ENCODE measurements around the gene TARDBP. TPM values are rescaled to one million over a fixed set of nuclear protein-coding genes. Genes with fewer than 3 reads are reported as not detected.
"Not testable (repeated sequence)": the region's sequence is repeated elsewhere in the genome, so short reads cannot be mapped to it uniquely, and the experiment has no call there.

The TARDBP gene
- total RNA-seq, 1 experiment from 2014 or later = 283 TPM

- Histone ChIP-seq H3K4me3 (ENCODE audit: low read depth, low read length, poor library complexity, severe bottlenecking) (no peak overlapping the region), H3K9me3 (ENCODE audit: low read depth, low read length, poor library complexity, severe bottlenecking) (no peaks in the 10 kb centered on the region), H3K27me3 (replicated peaks; ENCODE audit: insufficient read depth, low read depth, low read length, poor library complexity) (no peaks in the 10 kb centered on the region), H3K4me1 (ENCODE audit: insufficient read depth, low read length, poor library complexity, severe bottlenecking) (no peaks in the 10 kb centered on the region), H3K27ac (ENCODE audit: low read depth, low read length, poor library complexity, severe bottlenecking) (no peak overlapping the region), H3K36me3 (ENCODE audit: insufficient read depth, low read length, poor library complexity, severe bottlenecking) (no peaks in the 10 kb centered on the region)
- no TSS peak for BruUV-seq (replicated peaks)
- intact Hi-C loops (cut with micrococcal nuclease; ENCODE audit: unreplicated experiment) = no loop called here
- ChIA-PET CTCF (interaction anchor here (1.9 kb wide), 1 partner anchor 8 kb away, joined by 5 read pairs; no protein-coding TSS in a partner anchor), POLR2A (ENCODE audit: low non-redundant PET) (no interaction called here)
- no peak for DNase-seq (ENCODE audit: low spot score)
- TF ChIP-seq CTCF (conservative IDR thresholded peaks at IDR 0.05; ENCODE audit: low read depth, low read length) = no peak
These were observed 33.2 kb downstream of the TARDBP start for GRCh38 chr1:11045428-11046269.

- CTCF ChIA-PET = interaction anchor here (1.9 kb wide), 1 partner anchor 9 kb away, joined by 5 read pairs; no protein-coding TSS in a partner anchor
- no peaks in the 10 kb centered on the region for H3K27me3 ChIP-seq (replicated peaks; ENCODE audit: insufficient read depth, low read depth, low read length, poor library complexity)
- H3K27ac ChIP-seq (ENCODE audit: low read depth, low read length, poor library complexity, severe bottlenecking) = no peak overlapping the region
- intact Hi-C loops (cut with micrococcal nuclease; ENCODE audit: unreplicated experiment) = no loop called here
- H3K36me3 ChIP-seq (ENCODE audit: insufficient read depth, low read length, poor library complexity, severe bottlenecking) = no peaks in the 10 kb centered on the region
- no peaks in the 10 kb centered on the region for H3K4me1 ChIP-seq (ENCODE audit: insufficient read depth, low read length, poor library complexity, severe bottlenecking)
- H3K4me3 ChIP-seq (ENCODE audit: low read depth, low read length, poor library complexity, severe bottlenecking) = no peak overlapping the region
- DNase-seq (ENCODE audit: low spot score) = no peak
- BruUV-seq (replicated peaks) = no TSS peak
- POLR2A ChIA-PET (ENCODE audit: low non-redundant PET) = no interaction called here
- TF ChIP-seq CTCF (conservative IDR thresholded peaks at IDR 0.05; ENCODE audit: low read depth, low read length) = no peak
- no peak for TF ChIP-seq EZH2 (IDR thresholded peaks at IDR 0.05; ENCODE audit: borderline replicate concordance, low read depth, low read length, poor library complexity, severe bottlenecking)
- H3K9me3 ChIP-seq (ENCODE audit: low read depth, low read length, poor library complexity, severe bottlenecking) = no peaks in the 10 kb centered on the region
These were observed 33.8 kb downstream of the TARDBP start for GRCh38 chr1:11046270-11046566.

- Histone ChIP-seq H3K27ac (ENCODE audit: low read depth, low read length, poor library complexity, severe bottlenecking) (no peak within 1 kb of the TSS), H3K4me1 (ENCODE audit: insufficient read depth, low read length, poor library complexity, severe bottlenecking) (no peaks in the 10 kb centered on the region), H3K9me3 (ENCODE audit: low read depth, low read length, poor library complexity, severe bottlenecking) (no peaks in the 10 kb centered on the region), H3K27me3 (replicated peaks; ENCODE audit: insufficient read depth, low read depth, low read length, poor library complexity) (no peaks in the 10 kb centered on the region), H3K4me3 (ENCODE audit: low read depth, low read length, poor library complexity, severe bottlenecking) (no peak within 1 kb of the TSS), H3K36me3 (ENCODE audit: insufficient read depth, low read length, poor library complexity, severe bottlenecking) (no peaks in the 10 kb centered on the region)
- POLR2A ChIA-PET (ENCODE audit: low non-redundant PET) = no interaction called here
- BruUV-seq (replicated peaks) = no TSS peak
- intact Hi-C loops (cut with micrococcal nuclease; ENCODE audit: unreplicated experiment) = no loop called here
- DNase-seq (ENCODE audit: low spot score) = no peak
- CTCF ChIA-PET = interaction anchor here (1.9 kb wide), 1 partner anchor 9 kb away, joined by 5 read pairs; no protein-coding TSS in a partner anchor
- TF ChIP-seq EZH2 (IDR thresholded peaks at IDR 0.05; ENCODE audit: borderline replicate concordance, low read depth, low read length, poor library complexity, severe bottlenecking) = no peak
- no peak for TF ChIP-seq CTCF (conservative IDR thresholded peaks at IDR 0.05; ENCODE audit: low read depth, low read length)
These were observed 34.3 kb downstream of the TARDBP start, which contains the start of gene MASP2 for GRCh38 chr1:11046625-11047365. Gene MASP2, minus strand, starts transcription at chr1:11047239. Its CDS starts 32 bp downstream, at chr1:11047207.

GRCh38 chr1:11051121-11051520 lies 38.7 kb downstream of the TARDBP start:
- DNase-seq (ENCODE audit: low spot score); H3K27ac ChIP-seq (ENCODE audit: low read depth, low read length, poor library complexity, severe bottlenecking); H3K36me3 ChIP-seq (ENCODE audit: insufficient read depth, low read length, poor library complexity, severe bottlenecking); H3K4me1 ChIP-seq (ENCODE audit: insufficient read depth, low read length, poor library complexity, severe bottlenecking); H3K4me3 ChIP-seq (ENCODE audit: low read depth, low read length, poor library complexity, severe bottlenecking); BruUV-seq (replicated peaks); intact Hi-C loops (cut with micrococcal nuclease; ENCODE audit: unreplicated experiment); POLR2A ChIA-PET (ENCODE audit: low non-redundant PET); H3K27me3 ChIP-seq (replicated peaks; ENCODE audit: insufficient read depth, low read depth, low read length, poor library complexity); H3K9me3 ChIP-seq (ENCODE audit: low read depth, low read length, poor library complexity, severe bottlenecking): not testable (repeated sequence)
- CTCF ChIA-PET = interaction anchor here (1.0 kb wide), 1 partner anchor 13 kb away, joined by 3 read pairs; no protein-coding TSS in a partner anchor
